ENCODE measurements around the gene GNL1.

Gene GNL1

GRCh38 chr6:30494291-30494861, 61.9 kb downstream of the GNL1 start:
- no peak for DNase-seq

GRCh38 chr6:30493643-30494250, 62.5 kb downstream of the GNL1 start:
- DNase-seq = no peak

DNA sequence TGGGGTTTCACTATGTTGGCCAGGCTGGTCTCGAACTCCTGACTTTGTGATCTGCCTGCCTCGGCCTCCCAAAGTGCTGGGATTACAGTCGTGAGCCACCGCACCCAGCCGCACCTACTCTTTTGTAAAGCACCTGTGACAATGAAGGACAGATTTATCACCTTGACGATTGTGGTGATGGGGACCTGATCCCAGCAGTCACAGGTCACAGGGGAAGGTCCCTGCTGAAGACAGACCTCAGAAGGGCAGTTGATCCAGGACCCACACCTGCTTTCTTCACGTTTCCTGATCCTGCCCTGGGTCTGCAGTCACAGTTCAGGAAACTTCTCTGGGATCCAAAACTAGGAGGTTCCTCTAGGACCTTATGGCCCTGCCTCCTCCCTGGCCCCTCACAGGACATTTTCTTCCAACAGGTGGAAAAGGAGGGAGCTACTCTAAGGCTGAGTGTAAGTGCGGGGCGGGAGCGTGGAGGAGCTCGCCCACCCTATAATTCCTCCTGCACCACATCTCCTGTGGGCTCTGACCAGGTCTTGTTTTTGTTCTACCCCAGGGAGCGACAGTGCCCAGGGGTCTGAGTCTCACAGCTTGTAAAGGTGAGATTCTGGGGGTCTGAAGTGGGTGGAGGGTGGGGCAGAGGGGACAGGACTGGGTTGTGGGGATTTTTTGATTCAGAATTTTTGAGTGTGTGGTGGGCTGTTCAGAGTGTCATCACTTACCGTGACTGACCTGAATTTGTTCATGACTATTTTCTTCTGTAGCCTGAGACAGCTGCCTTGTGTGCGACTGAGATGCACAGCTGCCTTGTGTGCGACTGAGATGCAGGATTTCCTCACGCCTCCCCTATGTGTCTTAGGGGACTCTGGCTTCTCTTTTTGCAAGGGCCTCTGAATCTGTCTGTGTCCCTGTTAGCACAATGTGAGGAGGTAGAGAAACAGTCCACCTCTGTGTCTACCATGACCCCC, 64.0 kb downstream of the GNL1 start:
- no peak for DNase-seq
